ENCODE measurements around the gene ZBP1.

DNA sequence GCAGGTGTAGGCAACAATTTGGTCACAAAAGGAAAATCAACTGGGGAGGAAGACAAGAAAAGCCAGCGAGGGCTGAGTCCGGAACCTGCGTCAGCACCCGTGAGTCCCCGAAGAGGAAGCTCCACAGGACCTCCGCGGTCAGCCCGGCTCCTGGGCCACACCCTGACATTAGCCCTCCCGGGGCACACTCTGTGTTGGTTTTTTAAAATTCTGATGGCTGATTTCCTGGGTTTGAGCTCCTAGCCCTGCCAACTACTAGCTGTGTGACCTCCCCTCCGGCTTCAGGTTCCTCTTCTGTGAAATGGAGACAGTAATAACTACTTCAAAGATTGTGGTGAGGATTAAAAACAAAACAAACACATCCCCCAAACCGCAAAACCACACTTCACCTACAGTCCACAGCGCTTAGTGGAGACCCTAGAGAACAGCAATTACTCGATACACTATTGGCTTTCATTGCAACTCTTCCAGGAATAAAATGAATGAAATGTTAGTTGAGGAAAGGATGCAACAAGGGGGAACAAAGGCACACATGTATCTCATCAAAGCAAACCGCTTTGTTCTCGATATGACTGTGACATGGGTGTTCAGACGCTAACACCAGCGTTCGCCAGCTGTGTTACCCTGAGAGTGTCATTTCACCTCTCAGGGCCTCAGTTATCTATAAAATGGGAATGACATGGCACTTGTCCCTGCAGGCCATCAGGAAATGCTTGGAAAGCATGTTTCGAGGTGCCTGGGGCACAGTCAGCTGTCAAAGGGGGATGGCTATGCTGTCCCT is 985 bp downstream of the ZBP1 start:
- TF ChIP-seq CTCF (conservative IDR thresholded peaks at IDR 0.05; ENCODE audit: low read depth, low read length) (no peak), EZH2 (IDR thresholded peaks at IDR 0.05; ENCODE audit: low read length, unreplicated experiment) (no peak)
